Lung (tissue), 12 donors: ENCODE data around the gene KSR1. TPM values are rescaled to one million over a fixed set of nuclear protein-coding genes. Genes with fewer than 3 reads are reported as not detected.
"Not testable (repeated sequence)": the region's sequence is repeated elsewhere in the genome, so short reads cannot be mapped to it uniquely, and the experiment has no call there.

Experiments
- ATAC-seq: fragments of 200-7000 bp; cut with Tn5 transposase; one replicate; pipeline ENCODE4 v1.9.1; 2020; ENCODE audit warnings: moderate number of reproducible peaks; ENCODE audit not compliant: insufficient read depth, low FRiP score
- DNase-seq, 3 donors: peaks; one replicate each; pipeline ENCODE4 v3.0.0-alpha.2; 2013 to 2017
- H3K27ac ChIP-seq, 2 donors: one replicate each; pipeline ENCODE4 v1.5.1; 2013; ENCODE audit warnings: mild to moderate bottlenecking in 2 of 2, moderate library complexity in 2 of 2, control low read depth in 1 of 2, inconsistent platforms in 1 of 2, low read depth in 1 of 2, low read length in 1 of 2
- H3K27me3 ChIP-seq, 3 donors: one replicate each; pipeline ENCODE4 v1.5.1; 2013; ENCODE audit warnings: low read length in 2 of 3; ENCODE audit not compliant: control insufficient read depth in 3 of 3, insufficient read depth in 3 of 3
- H3K36me3 ChIP-seq, 4 donors: one replicate each; pipeline ENCODE4 v1.5.1; 2013; ENCODE audit warnings: low read length in 4 of 4, mild to moderate bottlenecking in 1 of 4, moderate library complexity in 1 of 4; ENCODE audit not compliant: control insufficient read depth in 4 of 4, insufficient read depth in 4 of 4
- H3K4me1 ChIP-seq, 5 donors: one replicate each; pipeline ENCODE4 v1.5.1; 2013; ENCODE audit warnings: low read length in 5 of 5, mild to moderate bottlenecking in 2 of 5, moderate library complexity in 1 of 5; ENCODE audit not compliant: control insufficient read depth in 5 of 5, insufficient read depth in 5 of 5
- H3K4me3 ChIP-seq: one replicate; pipeline ENCODE4 v1.5.1; 2013; ENCODE audit warnings: mild to moderate bottlenecking, control low read depth, moderate library complexity
- H3K9ac ChIP-seq, 2 donors: one replicate each; pipeline ENCODE4 v1.5.1; 2013; ENCODE audit warnings: low read length in 2 of 2, control low read depth in 1 of 2; ENCODE audit not compliant: insufficient read depth in 1 of 2
- H3K9me3 ChIP-seq, 4 donors: one replicate each; pipeline ENCODE4 v1.5.1; 2013; ENCODE audit warnings: low read length in 3 of 4, mild to moderate bottlenecking in 1 of 4, moderate library complexity in 1 of 4; ENCODE audit not compliant: control insufficient read depth in 4 of 4, insufficient read depth in 3 of 4
- WGBS, 2 donors: extraction: QIAGEN DNeasy Blood & Tissue Kit; methylation state at CpG; one replicate each; pipeline ENCODE4 v1.1.7; 2013; 5-methylcytosine and 5-hydroxymethylcytosine counted together
- polyA plus RNA-seq, 2 donors: library from polyadenylated mRNA; stranded (reverse); fragments of 200-250 nt; gene quantifications; one replicate each; pipeline ENCODE4 v1.2.1, GENCODE V29; 2013
- total RNA-seq, 2 donors: library from RNA; depleted of rRNA in 1 of 2; stranded (reverse); fragments of >200 nt in 1 of 2; gene quantifications; one replicate each; pipeline ENCODE4 v1.2.1, GENCODE V29; 2014 to 2021
- TF ChIP-seq, protein P1 (sequence below): IDR thresholded peaks from 2 replicates; pipeline ENCODE4 v1.5.1; 2012; ENCODE audit warnings: mild to moderate bottlenecking; ENCODE audit errors: control extremely low read depth, extremely low read depth
- donor health status: control.
- donor health status: control.
- donor health status: Bipolar disorder and iron deficiency.
- donor health status: healthy.
- donor health status: DM: yes; HTN: yes; CAD: no.

KSR1 gene
- total and polyA plus RNA-seq, 4 donors, result 26.8 to 70.0 (median 42.3) TPM

DNA sequence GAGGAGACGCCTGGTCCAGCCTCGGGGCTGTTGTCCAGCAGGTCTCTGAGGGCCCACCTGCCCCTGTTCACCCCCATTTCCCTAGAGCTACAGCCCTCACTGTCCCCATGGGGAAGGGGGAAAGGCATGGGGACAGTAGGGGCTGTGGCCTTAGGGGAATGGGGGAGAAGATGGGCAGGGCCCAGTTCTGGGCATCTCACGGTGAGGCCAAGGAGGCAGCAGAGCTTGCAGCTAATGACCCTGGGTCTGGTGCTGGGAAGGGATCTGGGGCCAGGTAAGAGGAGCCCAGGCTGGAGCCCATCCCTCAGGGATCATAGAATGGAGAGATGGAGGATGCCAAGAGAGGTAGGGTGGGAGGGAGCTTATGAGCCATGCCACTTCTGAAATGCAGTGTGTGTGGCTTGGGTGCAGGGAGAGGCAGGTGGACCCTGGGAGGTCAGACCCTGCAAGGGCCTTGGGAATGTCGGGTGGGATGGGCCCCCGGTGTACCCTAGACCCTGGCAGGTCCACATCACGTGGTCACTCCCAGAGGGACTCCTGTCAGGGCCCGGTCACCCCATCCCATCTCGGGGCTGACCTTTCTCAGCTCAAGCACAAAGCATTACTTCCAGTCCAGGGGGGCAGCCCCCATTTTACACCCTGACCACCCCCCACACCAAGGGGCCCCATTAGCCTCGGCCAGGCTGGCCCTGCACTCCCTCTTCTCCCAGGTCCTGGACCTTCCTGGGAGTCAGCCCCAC lies 35.9 kb upstream of the KSR1 start:
- TF ChIP-seq, protein P1, sequence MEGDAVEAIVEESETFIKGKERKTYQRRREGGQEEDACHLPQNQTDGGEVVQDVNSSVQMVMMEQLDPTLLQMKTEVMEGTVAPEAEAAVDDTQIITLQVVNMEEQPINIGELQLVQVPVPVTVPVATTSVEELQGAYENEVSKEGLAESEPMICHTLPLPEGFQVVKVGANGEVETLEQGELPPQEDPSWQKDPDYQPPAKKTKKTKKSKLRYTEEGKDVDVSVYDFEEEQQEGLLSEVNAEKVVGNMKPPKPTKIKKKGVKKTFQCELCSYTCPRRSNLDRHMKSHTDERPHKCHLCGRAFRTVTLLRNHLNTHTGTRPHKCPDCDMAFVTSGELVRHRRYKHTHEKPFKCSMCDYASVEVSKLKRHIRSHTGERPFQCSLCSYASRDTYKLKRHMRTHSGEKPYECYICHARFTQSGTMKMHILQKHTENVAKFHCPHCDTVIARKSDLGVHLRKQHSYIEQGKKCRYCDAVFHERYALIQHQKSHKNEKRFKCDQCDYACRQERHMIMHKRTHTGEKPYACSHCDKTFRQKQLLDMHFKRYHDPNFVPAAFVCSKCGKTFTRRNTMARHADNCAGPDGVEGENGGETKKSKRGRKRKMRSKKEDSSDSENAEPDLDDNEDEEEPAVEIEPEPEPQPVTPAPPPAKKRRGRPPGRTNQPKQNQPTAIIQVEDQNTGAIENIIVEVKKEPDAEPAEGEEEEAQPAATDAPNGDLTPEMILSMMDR, result no peak
- ATAC-seq (no peak), DNase-seq (no peak)
- Histone ChIP-seq H3K36me3 (no peaks in the 10 kb centered on the region), H3K9ac (no peak overlapping the region), H3K4me3 (no peak overlapping the region), H3K9me3 (no peaks in the 10 kb centered on the region), H3K4me1 (no peaks in the 10 kb centered on the region), H3K27ac (no peak overlapping the region), H3K27me3 (no peaks in the 10 kb centered on the region)
- 86 to 91% methylated on average over 9 of the region's 9 CpGs for WGBS, 2 donors

DNA sequence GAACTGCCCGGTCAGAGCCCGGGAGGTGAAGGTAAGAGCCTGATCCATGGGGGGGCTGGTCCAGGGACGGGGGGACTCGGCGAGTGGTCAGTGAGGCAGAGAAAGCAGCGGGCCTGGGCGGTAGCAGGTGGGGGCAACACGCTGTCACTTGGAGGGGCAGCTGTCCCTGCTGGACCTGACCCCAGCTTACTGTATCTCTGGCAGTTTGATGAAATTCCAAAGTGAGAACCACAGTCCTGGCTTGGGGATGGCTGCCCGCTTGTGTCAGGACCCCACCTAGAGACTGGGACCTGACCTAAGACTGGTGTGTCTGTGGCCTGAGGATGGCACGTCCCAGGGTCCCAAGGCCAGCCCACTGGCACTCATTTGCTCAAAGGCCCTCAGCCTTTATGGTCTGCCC lies 35.1 kb upstream of the KSR1 start:
- Histone ChIP-seq H3K27ac (no peak overlapping the region), H3K4me3 (no peak overlapping the region), H3K4me1 (no peaks in the 10 kb centered on the region), H3K9ac (no peak overlapping the region), H3K9me3 (no peaks in the 10 kb centered on the region), H3K36me3 (no peaks in the 10 kb centered on the region), H3K27me3 (no peaks in the 10 kb centered on the region)
- WGBS, 2 donors, result 97 to 99% methylated on average over 10 of the region's 10 CpGs
- no peak for ATAC-seq
- TF ChIP-seq, protein P1, result no peak
- no peak for DNase-seq

DNA sequence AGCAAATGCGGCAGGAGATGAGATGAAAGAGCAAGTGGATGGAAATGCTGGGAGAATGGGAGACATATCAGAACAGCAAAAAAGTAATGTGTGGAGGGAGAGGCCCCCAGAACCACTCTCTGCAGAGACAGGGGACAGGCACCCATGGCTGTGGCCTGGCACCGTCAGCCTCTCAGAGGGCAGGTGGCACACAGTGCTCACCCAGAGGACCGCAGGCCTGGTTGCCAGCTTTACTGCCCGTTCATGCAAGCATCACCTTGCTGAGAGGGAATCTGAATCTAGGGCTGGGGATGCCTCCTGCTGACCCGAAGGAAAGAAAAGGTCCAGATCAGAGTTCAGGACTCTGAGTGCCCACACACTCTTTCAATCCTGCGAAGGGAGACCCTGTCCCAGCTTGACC lies 34.6 kb upstream of the KSR1 start:
- not testable (repeated sequence) for H3K9me3 ChIP-seq, DNase-seq, H3K36me3 ChIP-seq, H3K9ac ChIP-seq, H3K27ac ChIP-seq, ATAC-seq, H3K4me1 ChIP-seq, H3K4me3 ChIP-seq, H3K27me3 ChIP-seq
- WGBS, 2 donors, result 95 to 99% methylated on average over 6 of the region's 6 CpGs

DNA sequence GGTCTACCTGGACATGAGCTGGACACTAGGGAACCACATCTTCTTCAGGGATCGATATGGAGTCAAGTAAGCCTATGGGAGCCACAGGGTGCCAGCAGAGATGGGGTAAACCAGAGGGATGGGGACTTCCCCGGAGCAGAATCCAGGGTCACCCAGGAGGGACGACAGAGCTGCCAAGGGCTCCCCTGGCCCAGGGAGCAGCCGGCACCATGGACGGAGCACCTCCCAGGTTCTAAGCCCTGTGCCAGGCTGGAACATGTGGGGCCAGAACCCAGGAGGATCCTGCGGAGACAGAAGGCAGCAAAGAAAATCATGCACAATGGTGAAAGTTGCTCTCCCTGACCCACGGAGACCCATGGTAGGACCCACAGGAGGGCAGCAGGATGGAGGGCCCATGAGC lies 33.6 kb upstream of the KSR1 start:
- DNase-seq (no peak), ATAC-seq (no peak)
- no peak overlapping the region for H3K4me3 ChIP-seq
- H3K36me3 ChIP-seq, result no peaks in the 10 kb centered on the region
- TF ChIP-seq, protein P1, result no peak
- H3K27me3 ChIP-seq, result no peaks in the 10 kb centered on the region
- H3K27ac ChIP-seq, result no peak overlapping the region
- H3K9ac ChIP-seq, result no peak overlapping the region
- H3K4me1 ChIP-seq, result no peaks in the 10 kb centered on the region
- no peaks in the 10 kb centered on the region for H3K9me3 ChIP-seq
- whole genome bisulfite sequencing, 2 donors, result 94 to 96% methylated on average over 7 of the region's 7 CpGs
